IMR-90 (cell line): Measurements from ENCODE around the gene PROK2. TPM values are rescaled to one million over a fixed set of nuclear protein-coding genes. Genes with fewer than 3 reads are reported as not detected.

Source experiments
- ATAC-seq: fragments of 200-7000 bp; cut with Tn5 transposase; 2 replicates; pipeline ENCODE4 v1.9.1; 2020; ENCODE audit warnings: low read depth, mild to moderate bottlenecking, moderate library complexity
- BruUV-seq: library from RNA; stranded (reverse); fragments of 400-500 nt; replicated peaks from 2 replicates; lab custom pipeline; 2021; lab: Mats Ljungman, UMichigan
- CTCF ChIA-PET: fragments of 300-600 bp; formaldehyde crosslinking; extraction: SDS; loops from one replicate; lab custom pipeline; 2021; ENCODE audit warnings: antibody characterized with exemption; lab: Yijun Ruan, JAX
- POLR2A ChIA-PET: fragments of 300-600 bp; sonication (Branson Sonifier 250); formaldehyde crosslinking; loops from one replicate; lab custom pipeline; 2022; ENCODE audit warnings: antibody characterized with exemption; ENCODE audit not compliant: unreplicated experiment; lab: Charles Lee
- DNase-seq: peaks from one replicate; pipeline ENCODE4 v3.0.0; 2013
- H2AFZ ChIP-seq: replicated peaks from 2 replicates; pipeline ENCODE3; 2013; ENCODE audit warnings: low read length, mild to moderate bottlenecking; ENCODE audit not compliant: poor library complexity
- H2AK5ac ChIP-seq: 2 replicates; pipeline ENCODE4 v1.6.1; 2013; ENCODE audit warnings: low read depth, low read length, inconsistent platforms
- H2AK9ac ChIP-seq: replicated peaks from 2 replicates; pipeline ENCODE3; 2013; ENCODE audit warnings: mild to moderate bottlenecking, low read depth, low read length, moderate library complexity; ENCODE audit not compliant: poor library complexity
- H2BK120ac ChIP-seq: 2 replicates; pipeline ENCODE4 v1.6.1; 2013; ENCODE audit warnings: low read depth, low read length, inconsistent platforms
- H2BK15ac ChIP-seq: 3 replicates; pipeline ENCODE4 v1.6.1; 2013; ENCODE audit warnings: low read depth, low read length, inconsistent platforms
- H2BK20ac ChIP-seq: 2 replicates; pipeline ENCODE4 v1.6.1; 2013; ENCODE audit warnings: low read depth, mild to moderate bottlenecking, inconsistent platforms, low read length, moderate library complexity
- H2BK5ac ChIP-seq: 2 replicates; pipeline ENCODE4 v1.6.1; 2013; ENCODE audit warnings: mild to moderate bottlenecking, low read depth, low read length, inconsistent platforms; ENCODE audit not compliant: poor library complexity, severe bottlenecking
- H3K14ac ChIP-seq: replicated peaks from 2 replicates; pipeline ENCODE4 v1.6.1; 2013; ENCODE audit warnings: low read depth, low read length, inconsistent platforms
- H3K18ac ChIP-seq: 2 replicates; pipeline ENCODE4 v1.6.1; 2013; ENCODE audit warnings: low read depth, low read length, control low read depth
- H3K23ac ChIP-seq: 2 replicates; pipeline ENCODE4 v1.6.1; 2013; ENCODE audit warnings: low read depth, low read length, inconsistent platforms
- H3K27ac ChIP-seq: 2 replicates; pipeline ENCODE4 v1.5.1; 2013; ENCODE audit warnings: mild to moderate bottlenecking, control low read depth, low read length; ENCODE audit not compliant: insufficient read depth
- H3K27me3 ChIP-seq: 2 replicates; pipeline ENCODE4 v1.6.1; 2013; ENCODE audit warnings: low read length; ENCODE audit not compliant: control insufficient read depth, insufficient read depth
- H3K36me3 ChIP-seq: 2 replicates; pipeline ENCODE4 v1.6.1; 2013; ENCODE audit warnings: low read length, mixed read lengths; ENCODE audit not compliant: control insufficient read depth, insufficient read depth
- H3K4ac ChIP-seq: 2 replicates; pipeline ENCODE4 v1.6.1; 2013; ENCODE audit warnings: low read depth, low read length, inconsistent platforms
- H3K4me1 ChIP-seq: 2 replicates; pipeline ENCODE4 v1.6.1; 2013; ENCODE audit warnings: low read length, mixed read lengths; ENCODE audit not compliant: control insufficient read depth, insufficient read depth
- H3K4me2 ChIP-seq: 2 replicates; pipeline ENCODE4 v1.6.1; 2013; ENCODE audit warnings: low read depth, mild to moderate bottlenecking, control low read depth, low read length, moderate library complexity
- H3K4me3 ChIP-seq: 2 replicates; pipeline ENCODE4 v1.5.1; 2013; ENCODE audit warnings: low read depth, mild to moderate bottlenecking, control low read depth, low read length, moderate library complexity; ENCODE audit not compliant: insufficient read depth
- H3K56ac ChIP-seq: 2 replicates; pipeline ENCODE4 v1.6.1; 2013; ENCODE audit warnings: low read length, inconsistent platforms; ENCODE audit not compliant: insufficient read depth; ENCODE audit errors: extremely low read depth
- H3K79me1 ChIP-seq, 2 experiments: 2 replicates each; pipeline ENCODE4 v1.6.1; 2013; ENCODE audit warnings: low read length in 2 of 2, inconsistent platforms in 1 of 2, low read depth in 1 of 2
- H3K9ac ChIP-seq: 2 replicates; pipeline ENCODE4 v1.6.1; 2013; ENCODE audit warnings: low read depth, low read length, control low read depth
- H3K9me1 ChIP-seq: 2 replicates; pipeline ENCODE4 v1.6.1; 2013; ENCODE audit warnings: low read length, inconsistent platforms; ENCODE audit not compliant: insufficient read depth
- H3K9me3 ChIP-seq: 2 replicates; pipeline ENCODE4 v1.6.1; 2013; ENCODE audit warnings: low read length; ENCODE audit not compliant: control insufficient read depth, insufficient read depth
- H4K20me1 ChIP-seq: 2 replicates; pipeline ENCODE4 v1.6.1; 2013; ENCODE audit warnings: low read length, inconsistent platforms; ENCODE audit not compliant: insufficient read depth
- H4K5ac ChIP-seq: 2 replicates; pipeline ENCODE4 v1.6.1; 2013; ENCODE audit warnings: mild to moderate bottlenecking, low read depth, low read length, control low read depth
- H4K8ac ChIP-seq, 2 experiments: 2 replicates each; pipeline ENCODE4 v1.6.1; 2013; ENCODE audit warnings: low read depth in 2 of 2, low read length in 2 of 2, control low read depth in 1 of 2, inconsistent platforms in 1 of 2
- H4K91ac ChIP-seq: 2 replicates; pipeline ENCODE4 v1.6.1; 2013; ENCODE audit warnings: low read depth, low read length, inconsistent platforms; ENCODE audit not compliant: insufficient read depth
- BHLHE40 ChIP-seq: fragments of 150-350 bp; IDR thresholded peaks from 2 replicates; pipeline ENCODE4 v1.6.1; 2016; ENCODE audit warnings: mild to moderate bottlenecking, low read depth, low read length
- CEBPB ChIP-seq: IDR thresholded peaks from 2 replicates; pipeline ENCODE4 v1.6.1; 2012; ENCODE audit warnings: low read depth, low read length, improper control_type of control experiment
- CHD1 ChIP-seq: IDR thresholded peaks from 2 replicates; pipeline ENCODE4 v1.6.1; 2012; ENCODE audit warnings: low read depth, low read length, improper control_type of control experiment
- FOS ChIP-seq: fragments of 150-350 bp; IDR thresholded peaks from 2 replicates; pipeline ENCODE4 v1.6.1; 2016; ENCODE audit warnings: low read depth, low read length
- MAFK ChIP-seq: IDR thresholded peaks from 2 replicates; pipeline ENCODE4 v1.6.1; 2012; ENCODE audit warnings: low read depth, low read length, improper control_type of control experiment
- MAZ ChIP-seq: IDR thresholded peaks from 2 replicates; pipeline ENCODE4 v1.6.1; 2012; ENCODE audit warnings: low read depth, mild to moderate bottlenecking, low read length, improper control_type of control experiment, moderate library complexity, borderline replicate concordance
- MXI1 ChIP-seq: IDR thresholded peaks from 2 replicates; pipeline ENCODE4 v1.6.1; 2012; ENCODE audit warnings: low read depth, mild to moderate bottlenecking, low read length, moderate library complexity, borderline replicate concordance
- POLR2A ChIP-seq: IDR thresholded peaks from 2 replicates; pipeline ENCODE4 v1.6.1; 2012; ENCODE audit warnings: mild to moderate bottlenecking, low read depth, low read length
- RAD21 ChIP-seq: IDR thresholded peaks from 2 replicates; pipeline ENCODE4 v1.6.1; 2012; ENCODE audit warnings: low read length, improper control_type of control experiment
- RCOR1 ChIP-seq: IDR thresholded peaks from 2 replicates; pipeline ENCODE4 v1.6.1; 2012; ENCODE audit warnings: mild to moderate bottlenecking, low read length, improper control_type of control experiment; ENCODE audit not compliant: insufficient replicate concordance
- RFX5 ChIP-seq: IDR thresholded peaks from 2 replicates; pipeline ENCODE4 v1.8.0; 2012; ENCODE audit warnings: low read depth, mild to moderate bottlenecking, low read length, moderate library complexity
- SMC3 ChIP-seq: fragments of 150-350 bp; IDR thresholded peaks from 2 replicates; pipeline ENCODE4 v1.6.1; 2016; ENCODE audit warnings: low read depth, mild to moderate bottlenecking, antibody characterized with exemption, low read length, moderate library complexity
- WGBS, 2 experiments: methylation state at CpG; one replicate each; pipeline versions ENCODE4 v1.1.5 to v1.1.7; 2013; ENCODE audit warnings: missing lambda C conversion rate in 2 of 2; ENCODE audit not compliant: insufficient read length in 1 of 2; ENCODE audit errors: extremely low coverage in 2 of 2; 5-methylcytosine and 5-hydroxymethylcytosine counted together
- dilution Hi-C: fragments of 300-500 bp; cut with HindIII; formaldehyde crosslinking; loops from one replicate; pipeline ENCODE4 v1.14.3; 2018; ENCODE audit warnings: low sequenced_read_pairs; ENCODE audit not compliant: unreplicated experiment
- in situ Hi-C: fragments of 300-500 bp; cut with MboI; formaldehyde crosslinking; loops from 3 replicates; pipeline ENCODE4 v1.14.3; 2019; ENCODE audit warnings: low sequenced_read_pairs, inconsistent platforms, mixed read lengths
- intact Hi-C: fragments of 100-400 bp; cut with micrococcal nuclease; formaldehyde crosslinking; loops from 2 replicates; pipeline ENCODE4 v1.10.0; 2022
- polyA plus RNA-seq, 3 experiments: library from polyadenylated mRNA; depleted of rRNA; stranded (reverse); fragments of >200 nt; gene quantifications; 2 replicates each; pipeline ENCODE4 v1.2.3, GENCODE V29; 2012; ENCODE audit warnings: low replicate concordance in 1 of 3
- total RNA-seq: library from RNA; depleted of rRNA; stranded (reverse); fragments of >200 nt; gene quantifications from 2 replicates; pipeline ENCODE4 v1.2.3, GENCODE V29; 2012
- TF ChIP-seq, protein P1 (sequence below): fragments of 150-350 bp; IDR thresholded peaks from 2 replicates; pipeline ENCODE4 v1.6.1; 2016; ENCODE audit warnings: low read depth, mild to moderate bottlenecking, low read length, moderate library complexity, borderline replicate concordance
- TF ChIP-seq, protein P2 (sequence below): fragments of 150-350 bp; IDR thresholded peaks from 2 replicates; pipeline ENCODE4 v1.6.1; 2017; ENCODE audit warnings: mild to moderate bottlenecking, antibody characterized with exemption, low read length, low read depth
- TF ChIP-seq, protein P3 (sequence below): conservative IDR thresholded peaks from 2 replicates; pipeline ENCODE4 v1.5.1; 2012; ENCODE audit warnings: mild to moderate bottlenecking, low read depth, low read length, improper control_type of control experiment

The PROK2 gene
- total and polyA plus RNA-seq, 2 of the 4 experiments (the other 2 are of a cell fraction): not detected

DNA sequence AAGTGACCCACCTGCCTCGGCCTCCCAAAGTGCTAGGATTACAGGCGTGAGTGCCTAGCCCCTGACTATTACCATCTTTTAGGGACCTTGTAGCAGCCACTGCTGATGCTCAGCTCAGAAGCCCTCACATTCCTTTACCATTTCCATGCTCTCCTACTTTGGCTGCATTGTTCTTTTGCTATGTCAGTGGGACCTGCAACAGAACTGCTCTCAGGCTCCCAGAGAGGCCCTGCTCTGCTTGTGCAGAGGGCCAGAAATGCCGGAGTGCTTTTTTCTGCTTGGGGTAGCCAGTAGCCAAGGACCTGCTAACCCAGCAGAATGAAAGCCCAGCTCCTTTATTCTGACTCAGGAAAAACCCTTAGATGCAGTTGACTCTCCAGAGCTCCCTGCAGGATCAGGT is 18.3 kb upstream of the PROK2 start:
- in situ Hi-C loops: no loop called here
- no peak overlapping the region for H4K5ac ChIP-seq
- no peak overlapping the region for H2BK120ac ChIP-seq
- no peak overlapping the region for H3K4me2 ChIP-seq
- TF ChIP-seq CHD1: no peak
- TF ChIP-seq BHLHE40: no peak
- TF ChIP-seq RFX5: no peak
- TF ChIP-seq MXI1: no peak
- TF ChIP-seq, protein P1, sequence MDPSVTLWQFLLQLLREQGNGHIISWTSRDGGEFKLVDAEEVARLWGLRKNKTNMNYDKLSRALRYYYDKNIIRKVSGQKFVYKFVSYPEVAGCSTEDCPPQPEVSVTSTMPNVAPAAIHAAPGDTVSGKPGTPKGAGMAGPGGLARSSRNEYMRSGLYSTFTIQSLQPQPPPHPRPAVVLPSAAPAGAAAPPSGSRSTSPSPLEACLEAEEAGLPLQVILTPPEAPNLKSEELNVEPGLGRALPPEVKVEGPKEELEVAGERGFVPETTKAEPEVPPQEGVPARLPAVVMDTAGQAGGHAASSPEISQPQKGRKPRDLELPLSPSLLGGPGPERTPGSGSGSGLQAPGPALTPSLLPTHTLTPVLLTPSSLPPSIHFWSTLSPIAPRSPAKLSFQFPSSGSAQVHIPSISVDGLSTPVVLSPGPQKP: no peak
- no peak for TF ChIP-seq RCOR1
- TF ChIP-seq CEBPB: no peak
- TF ChIP-seq, protein P2, sequence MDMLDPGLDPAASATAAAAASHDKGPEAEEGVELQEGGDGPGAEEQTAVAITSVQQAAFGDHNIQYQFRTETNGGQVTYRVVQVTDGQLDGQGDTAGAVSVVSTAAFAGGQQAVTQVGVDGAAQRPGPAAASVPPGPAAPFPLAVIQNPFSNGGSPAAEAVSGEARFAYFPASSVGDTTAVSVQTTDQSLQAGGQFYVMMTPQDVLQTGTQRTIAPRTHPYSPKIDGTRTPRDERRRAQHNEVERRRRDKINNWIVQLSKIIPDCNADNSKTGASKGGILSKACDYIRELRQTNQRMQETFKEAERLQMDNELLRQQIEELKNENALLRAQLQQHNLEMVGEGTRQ: no peak
- no peak for TF ChIP-seq SMC3
- TF ChIP-seq FOS: no peak
- TF ChIP-seq RAD21: no peak
- TF ChIP-seq, protein P3, sequence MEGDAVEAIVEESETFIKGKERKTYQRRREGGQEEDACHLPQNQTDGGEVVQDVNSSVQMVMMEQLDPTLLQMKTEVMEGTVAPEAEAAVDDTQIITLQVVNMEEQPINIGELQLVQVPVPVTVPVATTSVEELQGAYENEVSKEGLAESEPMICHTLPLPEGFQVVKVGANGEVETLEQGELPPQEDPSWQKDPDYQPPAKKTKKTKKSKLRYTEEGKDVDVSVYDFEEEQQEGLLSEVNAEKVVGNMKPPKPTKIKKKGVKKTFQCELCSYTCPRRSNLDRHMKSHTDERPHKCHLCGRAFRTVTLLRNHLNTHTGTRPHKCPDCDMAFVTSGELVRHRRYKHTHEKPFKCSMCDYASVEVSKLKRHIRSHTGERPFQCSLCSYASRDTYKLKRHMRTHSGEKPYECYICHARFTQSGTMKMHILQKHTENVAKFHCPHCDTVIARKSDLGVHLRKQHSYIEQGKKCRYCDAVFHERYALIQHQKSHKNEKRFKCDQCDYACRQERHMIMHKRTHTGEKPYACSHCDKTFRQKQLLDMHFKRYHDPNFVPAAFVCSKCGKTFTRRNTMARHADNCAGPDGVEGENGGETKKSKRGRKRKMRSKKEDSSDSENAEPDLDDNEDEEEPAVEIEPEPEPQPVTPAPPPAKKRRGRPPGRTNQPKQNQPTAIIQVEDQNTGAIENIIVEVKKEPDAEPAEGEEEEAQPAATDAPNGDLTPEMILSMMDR: no peak
- no peak for TF ChIP-seq MAZ
- TF ChIP-seq MAFK: no peak
- no peak for TF ChIP-seq POLR2A
- 83% methylated on average over 1 of the region's 3 CpGs; no CpG with 5 or more reads in 1 of the 2 experiments for WGBS, 2 experiments
- H2AK9ac ChIP-seq: no peak overlapping the region
- no peaks in the 10 kb centered on the region for H3K9me1 ChIP-seq
- no peak overlapping the region for H3K4ac ChIP-seq
- POLR2A ChIA-PET: no interaction called here
- H3K4me3 ChIP-seq: no peak overlapping the region
- no peak overlapping the region for H3K14ac ChIP-seq
- no peak overlapping the region for H4K8ac ChIP-seq
- no peak overlapping the region for H4K91ac ChIP-seq
- H4K20me1 ChIP-seq: no peaks in the 10 kb centered on the region
- H3K36me3 ChIP-seq: no peaks in the 10 kb centered on the region
- no peaks in the 10 kb centered on the region for H3K4me1 ChIP-seq
- no peak overlapping the region for H2BK5ac ChIP-seq
- H3K79me1 ChIP-seq: no peaks in the 10 kb centered on the region
- ATAC-seq (no peak), DNase-seq (no peak)
- no peak overlapping the region for H3K23ac ChIP-seq
- H2AFZ ChIP-seq: no peak overlapping the region
- CTCF ChIA-PET: no interaction called here
- dilution Hi-C loops: no loop called here
- no peak overlapping the region for H3K9ac ChIP-seq
- peaks cover 4% of the 10 kb centered on the region for H3K27me3 ChIP-seq
- no peak overlapping the region for H3K56ac ChIP-seq
- no peak overlapping the region for H3K27ac ChIP-seq
- H2AK5ac ChIP-seq: no peak overlapping the region
- no TSS peak for BruUV-seq
- no peaks in the 10 kb centered on the region for H3K9me3 ChIP-seq
- no peak overlapping the region for H2BK20ac ChIP-seq
- H3K18ac ChIP-seq: no peak overlapping the region
- no peak overlapping the region for H2BK15ac ChIP-seq
- intact Hi-C loops: no loop called here
